Measurements from ENCODE around the gene HAT1.

DNA sequence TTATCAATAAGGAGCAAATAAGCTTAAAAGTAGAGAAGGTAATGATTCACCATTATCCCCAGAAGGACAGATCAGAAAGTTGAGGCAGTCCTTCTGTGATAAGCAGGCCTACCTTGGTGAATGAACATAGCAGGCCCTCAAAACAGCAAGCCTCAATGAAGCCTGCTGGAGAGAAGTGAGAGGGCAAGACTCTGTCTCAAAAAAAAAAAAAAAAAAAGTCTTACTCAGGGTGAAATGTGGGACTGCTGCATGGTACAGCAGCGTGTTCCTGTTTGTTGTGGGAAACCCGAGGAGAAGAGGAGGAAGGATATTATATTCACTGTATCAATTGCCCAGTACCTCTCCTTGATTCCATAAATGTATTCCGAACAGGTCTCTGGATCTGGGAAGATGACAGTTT, 8.7 kb upstream of the HAT1 start:
- TF ChIP-seq, protein P1, sequence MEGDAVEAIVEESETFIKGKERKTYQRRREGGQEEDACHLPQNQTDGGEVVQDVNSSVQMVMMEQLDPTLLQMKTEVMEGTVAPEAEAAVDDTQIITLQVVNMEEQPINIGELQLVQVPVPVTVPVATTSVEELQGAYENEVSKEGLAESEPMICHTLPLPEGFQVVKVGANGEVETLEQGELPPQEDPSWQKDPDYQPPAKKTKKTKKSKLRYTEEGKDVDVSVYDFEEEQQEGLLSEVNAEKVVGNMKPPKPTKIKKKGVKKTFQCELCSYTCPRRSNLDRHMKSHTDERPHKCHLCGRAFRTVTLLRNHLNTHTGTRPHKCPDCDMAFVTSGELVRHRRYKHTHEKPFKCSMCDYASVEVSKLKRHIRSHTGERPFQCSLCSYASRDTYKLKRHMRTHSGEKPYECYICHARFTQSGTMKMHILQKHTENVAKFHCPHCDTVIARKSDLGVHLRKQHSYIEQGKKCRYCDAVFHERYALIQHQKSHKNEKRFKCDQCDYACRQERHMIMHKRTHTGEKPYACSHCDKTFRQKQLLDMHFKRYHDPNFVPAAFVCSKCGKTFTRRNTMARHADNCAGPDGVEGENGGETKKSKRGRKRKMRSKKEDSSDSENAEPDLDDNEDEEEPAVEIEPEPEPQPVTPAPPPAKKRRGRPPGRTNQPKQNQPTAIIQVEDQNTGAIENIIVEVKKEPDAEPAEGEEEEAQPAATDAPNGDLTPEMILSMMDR (IDR thresholded peaks at IDR 0.05) = no peak
- TF ChIP-seq POLR2A (IDR thresholded peaks at IDR 0.05; ENCODE audit: low read depth) = no peak
- TF ChIP-seq POLR2AphosphoS5 (IDR thresholded peaks at IDR 0.05) = no peak
